Activated CD4-positive, alpha-beta T cell treated with anti-CD3 and anti-CD28 coated beads for 1 hour (primary cell): Measurements from ENCODE around the gene EPHB2.

Source experiments
- DNase-seq: peaks from one replicate; pipeline ENCODE4 v3.0.0-alpha.2; 2020

The EPHB2 gene

GRCh38 chr1:22959545-22960360, 249.1 kb downstream of the EPHB2 start:
- no peak for DNase-seq

GRCh38 chr1:22962558-22962957, 251.9 kb downstream of the EPHB2 start:
- DNase-seq: no peak

- DNase-seq: no peak
Observed at GRCh38 chr1:22963044-22963677, 252.5 kb downstream of the EPHB2 start.

GRCh38 chr1:22966309-22966708, 255.7 kb downstream of the EPHB2 start:
- no peak for DNase-seq

GRCh38 chr1:22967833-22968232, 257.2 kb downstream of the EPHB2 start:
- DNase-seq: no peak

GRCh38 chr1:22969304-22969709, 258.7 kb downstream of the EPHB2 start:
- DNase-seq: no peak

- no peak for DNase-seq
Observed at GRCh38 chr1:22970096-22970495, 259.5 kb downstream of the EPHB2 start.
